Measurements from ENCODE around the gene SYT12. TPM values are rescaled to one million over a fixed set of nuclear protein-coding genes. Genes with fewer than 3 reads are reported as not detected.
"Not testable (repeated sequence)": the region's sequence is repeated elsewhere in the genome, so short reads cannot be mapped to it uniquely, and the experiment has no call there.

The SYT12 gene
- total RNA-seq, 2 experiments from 2014 or later: not detected

DNA sequence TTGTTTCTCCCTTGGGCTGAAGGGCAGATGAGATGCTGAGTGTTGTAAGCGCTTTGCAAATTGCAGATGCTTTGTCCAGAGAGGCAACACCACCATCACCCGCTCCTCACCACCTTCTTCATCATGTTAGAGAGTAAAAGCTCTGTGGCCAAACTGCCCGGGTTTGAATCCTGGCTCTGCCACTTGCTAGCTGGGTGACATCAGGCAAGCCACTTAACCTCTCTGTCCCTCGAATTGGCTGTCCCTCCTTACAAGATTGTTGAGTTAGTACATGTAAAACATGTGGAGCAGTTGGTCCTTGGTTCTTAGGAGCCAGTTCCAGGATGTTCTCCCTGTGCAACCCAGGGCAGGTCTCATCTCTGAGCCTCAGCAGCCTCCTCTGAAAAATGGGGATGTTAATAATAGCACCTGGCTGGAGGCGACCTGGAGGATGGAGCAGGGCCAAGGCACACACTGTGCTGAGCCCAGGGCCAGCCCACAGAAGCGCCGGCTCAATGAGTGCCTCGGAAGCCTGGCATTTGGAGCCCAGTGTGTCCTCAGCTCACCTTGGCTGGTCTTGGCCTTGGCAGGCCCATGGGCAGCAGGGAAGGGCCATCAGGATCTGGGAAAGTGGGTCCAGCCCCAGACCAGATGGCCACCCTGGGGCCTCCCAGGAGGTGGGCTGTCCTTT lies 37.3 kb upstream of the SYT12 start:
- CTCF ChIA-PET: interaction anchor here (0.9 to 1.2 kb wide), 3 partner anchors 10 to 85 kb away, joined by 3 read pairs; no protein-coding TSS in a partner anchor
- no peak overlapping the region for H3K4me3 Mint-ChIP-seq

DNA sequence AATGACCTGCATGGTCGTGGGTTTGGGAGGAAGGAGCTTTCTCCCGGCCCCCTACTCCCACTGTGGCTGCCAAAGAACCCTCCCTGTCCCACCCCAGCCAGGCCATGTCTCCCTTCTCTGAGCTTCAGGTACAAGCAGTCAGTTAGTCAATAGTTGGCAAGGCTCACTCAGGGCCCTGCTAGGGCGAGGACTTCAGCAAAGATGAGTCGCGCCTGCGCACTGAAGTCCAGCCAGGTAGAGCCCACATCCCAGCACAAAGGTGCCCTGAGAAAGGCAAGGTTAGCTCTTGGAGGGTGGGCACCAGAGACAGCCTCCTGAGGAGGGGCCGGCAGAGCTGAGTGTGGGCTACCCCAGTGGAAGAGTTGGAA lies 36.8 kb upstream of the SYT12 start:
- Mint-ChIP-seq H3K4me3 (no peak overlapping the region), H3K27me3 (peaks cover 6% of the 10 kb centered on the region), H3K27ac (no peak overlapping the region), H3K4me1 (peaks cover 8% of the 10 kb centered on the region), H3K9me3 (ENCODE audit: low read depth) (no peaks in the 10 kb centered on the region), H3K36me3 (no peaks in the 10 kb centered on the region)
- CTCF ChIA-PET: interaction anchor here (0.9 kb wide), 2 partner anchors 10 to 12 kb away, joined by 3 read pairs; no protein-coding TSS in a partner anchor
- DNase-seq (no peak), ATAC-seq (no peak)

More for the DNA sequence above, 37.3 kb upstream of the SYT12 start:
- H3K9me3 Mint-ChIP-seq (ENCODE audit: low read depth): no peaks in the 10 kb centered on the region
- no peak for ATAC-seq
- no peak for DNase-seq
- no peak overlapping the region for H3K27ac Mint-ChIP-seq
- H3K27me3 Mint-ChIP-seq: peaks cover 6% of the 10 kb centered on the region
- peaks cover 8% of the 10 kb centered on the region for H3K4me1 Mint-ChIP-seq
- no peaks in the 10 kb centered on the region for H3K36me3 Mint-ChIP-seq

DNA sequence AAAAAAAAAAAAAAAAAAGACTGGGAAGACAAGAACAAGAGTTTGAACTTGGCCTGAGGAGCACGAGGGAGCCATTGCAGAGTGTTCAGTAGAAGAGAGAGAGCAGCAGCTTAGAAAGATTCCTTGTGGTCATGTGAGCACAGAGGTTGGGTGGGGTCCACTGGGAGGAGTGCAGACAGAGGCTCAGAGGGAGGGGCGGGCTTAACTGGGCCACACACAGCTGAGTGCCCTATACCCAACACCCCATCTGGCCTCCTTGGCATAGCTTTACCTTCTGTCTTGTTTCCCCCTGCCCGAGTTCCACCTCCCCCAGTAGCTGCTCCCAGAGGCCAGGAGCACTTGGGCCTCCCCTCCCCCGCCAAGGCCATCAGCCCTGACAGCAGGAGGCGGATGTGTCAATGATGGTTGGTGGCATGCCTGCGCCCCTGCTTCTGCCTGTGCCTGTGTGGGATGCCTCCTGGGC lies 35.7 kb upstream of the SYT12 start:
- CTCF ChIA-PET: no interaction called here
- ATAC-seq (no peak), DNase-seq (no peak)
- peaks cover 5% of the 10 kb centered on the region for H3K4me1 Mint-ChIP-seq
- no peak overlapping the region for H3K4me3 Mint-ChIP-seq
- H3K36me3 Mint-ChIP-seq: no peaks in the 10 kb centered on the region
- peaks cover 9% of the 10 kb centered on the region for H3K27me3 Mint-ChIP-seq
- H3K9me3 Mint-ChIP-seq (ENCODE audit: low read depth): no peaks in the 10 kb centered on the region
- H3K27ac Mint-ChIP-seq: no peak overlapping the region

DNA sequence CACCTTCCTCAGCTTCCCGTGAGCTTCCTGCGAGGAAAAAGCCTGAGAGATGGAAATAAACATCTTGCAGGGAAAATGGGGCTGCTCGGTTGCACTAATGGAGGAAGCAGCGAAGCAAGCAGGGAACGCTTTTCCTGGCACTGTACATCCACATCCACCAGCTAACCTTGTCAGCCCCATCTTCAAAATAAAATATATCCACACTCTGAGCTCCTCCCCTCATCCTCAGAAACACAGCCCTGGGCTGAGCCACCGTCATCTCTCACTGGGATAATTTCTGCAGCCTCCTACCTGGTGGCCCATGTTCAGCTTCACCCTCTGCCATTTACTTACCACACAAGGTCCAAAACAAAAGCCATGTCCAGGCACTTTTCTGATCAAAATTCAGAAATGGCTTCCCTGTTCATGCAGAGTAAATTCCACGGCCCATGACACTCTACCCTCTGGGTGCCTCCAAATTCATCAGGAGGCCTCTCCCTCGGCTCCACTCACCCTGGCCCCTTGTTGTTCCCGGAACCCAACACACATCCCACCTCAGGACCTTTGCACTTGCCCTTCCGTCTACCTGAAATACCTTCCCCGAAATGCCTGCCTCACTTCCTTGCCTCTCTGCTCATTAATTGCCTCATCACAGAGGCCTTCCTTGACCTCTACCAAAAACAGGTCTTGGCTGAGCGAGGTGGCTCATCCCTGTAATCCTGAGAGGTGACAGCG lies 34.9 kb upstream of the SYT12 start:
- Mint-ChIP-seq H3K27me3 (peaks cover 6% of the 10 kb centered on the region), H3K36me3 (no peaks in the 10 kb centered on the region), H3K4me3 (no peak overlapping the region), H3K27ac (no peak overlapping the region), H3K4me1 (peaks cover 3% of the 10 kb centered on the region), H3K9me3 (ENCODE audit: low read depth) (no peaks in the 10 kb centered on the region)
- CTCF ChIA-PET: no interaction called here
- DNase-seq (no peak), ATAC-seq (no peak)

DNA sequence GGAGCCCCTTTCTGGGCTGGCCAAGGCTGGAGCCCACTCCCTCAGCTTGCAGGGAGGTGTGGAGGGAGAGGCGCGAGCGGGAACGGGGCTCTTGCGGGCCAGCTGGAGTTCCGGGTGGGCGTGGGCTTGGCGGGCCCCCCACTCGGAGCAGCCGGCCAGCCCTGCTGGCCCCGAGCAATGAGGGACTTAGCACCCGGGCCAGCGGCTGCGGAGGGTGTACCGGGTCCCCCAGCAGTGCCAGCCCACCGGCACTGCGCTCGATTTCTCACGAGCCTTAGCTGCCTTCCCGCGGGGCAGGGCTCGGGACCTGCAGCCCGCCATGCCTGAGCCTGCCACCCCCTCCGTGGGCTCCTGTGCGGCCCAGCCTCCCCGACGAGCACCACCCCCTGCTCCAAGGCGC lies 34.2 kb upstream of the SYT12 start:
- not testable (repeated sequence) for H3K27ac Mint-ChIP-seq, DNase-seq

DNA sequence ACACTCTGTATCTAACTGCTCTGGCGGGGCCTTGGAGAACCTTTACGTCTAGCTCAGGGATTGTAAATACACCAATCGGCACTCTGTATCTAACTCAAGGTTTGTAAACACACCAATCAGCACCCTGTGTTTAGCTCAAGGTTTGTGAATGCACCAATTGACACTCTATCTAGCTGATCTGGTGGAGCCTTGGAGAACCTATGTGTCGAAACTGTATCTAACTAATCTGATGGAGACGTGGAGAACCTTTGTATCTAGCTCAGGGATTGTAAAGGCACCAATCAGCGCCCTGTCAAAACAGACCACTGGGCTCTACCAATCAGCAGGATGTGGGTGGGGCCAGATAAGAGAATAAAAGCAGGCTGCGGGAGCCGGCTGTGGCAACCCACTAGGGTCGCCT lies 33.6 kb upstream of the SYT12 start:
- not testable (repeated sequence) for DNase-seq; H3K27me3 Mint-ChIP-seq; ATAC-seq; H3K27ac Mint-ChIP-seq; H3K9me3 Mint-ChIP-seq (ENCODE audit: low read depth); H3K4me3 Mint-ChIP-seq; H3K36me3 Mint-ChIP-seq; H3K4me1 Mint-ChIP-seq
- CTCF ChIA-PET: interaction anchor here (1.1 kb wide), 1 partner anchor 51 kb away, joined by 3 read pairs; no protein-coding TSS in a partner anchor

More for the DNA sequence above, 34.2 kb upstream of the SYT12 start:
- not testable (repeated sequence) for ATAC-seq; H3K27me3 Mint-ChIP-seq; H3K9me3 Mint-ChIP-seq (ENCODE audit: low read depth); H3K36me3 Mint-ChIP-seq; H3K4me1 Mint-ChIP-seq; H3K4me3 Mint-ChIP-seq
- CTCF ChIA-PET: interaction anchor here (1.1 kb wide), 1 partner anchor 51 kb away, joined by 3 read pairs; no protein-coding TSS in a partner anchor

DNA sequence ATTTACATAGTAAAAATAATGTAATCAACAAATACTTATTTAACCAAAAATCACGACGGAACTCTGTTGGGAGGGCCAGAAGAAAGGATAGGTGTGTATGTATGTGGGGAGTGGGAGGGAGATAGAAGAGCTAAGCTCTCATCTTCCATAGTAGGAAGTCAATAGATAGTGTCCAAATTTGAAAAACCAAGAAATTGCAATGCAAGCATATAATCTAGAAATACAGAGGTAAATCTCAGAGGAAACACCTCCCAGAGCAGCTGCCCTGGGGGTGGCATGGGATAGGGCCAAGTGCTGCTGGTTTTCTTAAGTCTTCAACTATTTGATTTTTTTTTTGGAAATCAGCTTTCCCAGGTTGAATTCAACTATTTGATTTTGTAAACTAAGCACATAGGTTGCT lies 30.9 kb upstream of the SYT12 start:
- Mint-ChIP-seq H3K36me3 (no peaks in the 10 kb centered on the region), H3K4me3 (no peak overlapping the region), H3K27ac (no peak overlapping the region), H3K27me3 (peaks cover 13% of the 10 kb centered on the region), H3K4me1 (peaks cover 3% of the 10 kb centered on the region), H3K9me3 (ENCODE audit: low read depth) (no peaks in the 10 kb centered on the region)
- DNase-seq: no peak
- no peak for ATAC-seq
- CTCF ChIA-PET: no interaction called here

DNA sequence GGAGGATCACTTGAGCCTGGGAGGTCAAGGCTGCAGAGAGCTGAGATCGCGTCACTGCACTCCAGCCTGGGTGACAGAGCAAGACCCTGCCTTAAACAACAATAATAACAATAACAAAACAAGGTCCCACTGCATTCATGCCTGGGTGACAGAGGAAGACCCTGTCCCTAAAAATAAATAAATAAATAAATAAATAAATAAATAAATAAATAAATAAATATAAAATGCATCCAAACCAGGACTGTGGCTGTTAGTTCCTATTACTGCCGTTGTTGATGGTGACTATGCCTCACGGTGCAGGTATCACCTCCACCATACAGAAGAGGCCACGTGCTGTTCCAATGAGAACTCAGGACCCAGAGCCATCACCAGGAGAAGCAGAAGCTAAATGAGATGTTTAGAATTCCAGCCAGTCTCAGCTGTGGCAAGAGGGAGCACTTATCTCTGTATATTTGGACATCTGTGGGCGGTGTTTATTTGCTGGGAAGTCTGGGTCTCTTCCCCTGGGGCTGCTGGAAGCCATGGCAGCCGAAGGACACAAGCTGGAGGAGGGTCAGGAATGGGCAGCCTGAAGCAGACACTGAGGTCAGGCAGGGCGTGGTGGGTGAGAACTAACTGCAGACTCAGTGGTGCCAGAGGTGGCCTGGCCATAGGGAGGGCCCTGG lies 26.2 kb upstream of the SYT12 start:
- CTCF ChIA-PET: no interaction called here
- no peak for ATAC-seq
- DNase-seq: no peak
- Mint-ChIP-seq H3K4me1 (no peaks in the 10 kb centered on the region), H3K27ac (no peak overlapping the region), H3K36me3 (no peaks in the 10 kb centered on the region), H3K27me3 (peaks cover 16% of the 10 kb centered on the region), H3K9me3 (ENCODE audit: low read depth) (no peaks in the 10 kb centered on the region), H3K4me3 (no peak overlapping the region)

DNA sequence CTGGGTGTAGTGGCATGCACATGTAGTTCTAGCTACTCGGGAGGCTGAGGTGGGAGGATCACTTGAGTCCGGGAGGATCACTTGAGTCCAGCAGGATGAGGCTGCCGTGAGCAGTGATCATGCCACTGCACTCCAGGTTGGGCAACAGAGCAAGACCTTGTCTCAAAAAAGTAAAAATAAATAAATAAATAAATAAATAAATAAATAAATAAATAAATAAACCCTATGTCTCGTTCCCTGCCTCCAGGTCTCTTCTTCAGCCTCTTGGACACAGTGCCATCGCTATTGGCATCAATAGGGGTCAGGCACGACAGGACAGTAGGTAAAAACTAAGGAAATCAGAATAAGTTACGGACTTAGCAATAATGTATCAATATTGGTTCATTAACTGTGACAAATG lies 23.4 kb upstream of the SYT12 start:
- peaks cover 7% of the 10 kb centered on the region for H3K27me3 Mint-ChIP-seq
- H3K27ac Mint-ChIP-seq: no peak overlapping the region
- H3K36me3 Mint-ChIP-seq: no peaks in the 10 kb centered on the region
- no peak for DNase-seq
- H3K4me1 Mint-ChIP-seq: no peaks in the 10 kb centered on the region
- CTCF ChIA-PET: no interaction called here
- ATAC-seq: no peak
- no peaks in the 10 kb centered on the region for H3K9me3 Mint-ChIP-seq (ENCODE audit: low read depth)
- no peak overlapping the region for H3K4me3 Mint-ChIP-seq

DNA sequence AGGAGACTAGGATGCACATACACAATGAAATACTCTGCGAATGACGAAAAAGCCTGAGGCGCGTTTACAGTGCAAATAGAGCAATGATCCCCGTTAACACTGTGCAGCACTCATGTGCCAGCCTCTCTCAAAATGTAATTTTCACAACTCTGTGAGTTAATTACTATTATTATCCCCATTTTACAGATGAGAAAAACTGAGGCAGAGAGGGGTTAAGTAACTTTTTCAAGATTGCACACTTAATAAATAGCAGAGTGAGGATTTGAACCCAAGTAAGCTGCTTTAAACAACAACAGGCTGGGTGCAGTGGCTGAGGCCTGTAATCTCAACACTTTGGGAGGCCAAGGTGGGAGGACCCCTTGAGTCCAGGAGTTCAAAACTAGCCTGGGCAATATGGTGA lies 21.6 kb upstream of the SYT12 start:
- H3K36me3 Mint-ChIP-seq: no peaks in the 10 kb centered on the region
- DNase-seq (no peak), ATAC-seq (no peak)
- CTCF ChIA-PET: no interaction called here
- H3K27me3 Mint-ChIP-seq: peaks cover 7% of the 10 kb centered on the region
- H3K4me1 Mint-ChIP-seq: no peaks in the 10 kb centered on the region
- H3K27ac Mint-ChIP-seq: no peak overlapping the region
- H3K9me3 Mint-ChIP-seq (ENCODE audit: low read depth): peaks cover 1% of the 10 kb centered on the region
- no peak overlapping the region for H3K4me3 Mint-ChIP-seq

DNA sequence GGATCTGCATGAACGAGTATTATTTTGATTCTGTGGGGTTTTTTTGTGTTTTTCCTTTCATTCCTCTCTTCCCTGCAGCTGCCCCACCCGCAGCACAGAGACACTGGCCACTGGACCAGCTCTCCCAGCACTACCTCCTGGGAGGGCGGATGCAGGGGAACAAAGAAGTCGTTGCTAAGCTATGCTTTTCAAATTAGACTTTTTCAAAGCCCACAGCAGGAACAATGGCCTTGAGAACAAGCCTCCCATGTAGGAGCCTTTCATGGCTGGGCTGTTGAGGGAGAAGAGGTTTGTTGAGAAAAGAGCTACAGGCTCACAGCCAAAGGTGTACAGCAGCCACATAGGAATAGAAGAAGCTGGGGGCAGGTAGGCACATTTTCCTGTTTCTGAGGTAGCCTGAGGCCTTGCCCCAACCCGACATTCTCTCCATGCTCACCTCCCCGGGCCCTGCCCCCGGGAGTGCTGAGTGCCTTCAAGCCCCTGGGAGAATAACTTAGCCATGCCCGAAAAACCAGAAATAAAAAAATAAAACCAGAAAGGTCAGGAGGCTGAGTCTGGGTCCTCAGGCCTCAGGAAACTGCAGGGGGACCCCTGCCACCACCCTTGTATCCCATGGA lies 20.5 kb upstream of the SYT12 start:
- H3K27ac Mint-ChIP-seq: no peak overlapping the region
- H3K4me1 Mint-ChIP-seq: no peaks in the 10 kb centered on the region
- ATAC-seq (no peak), DNase-seq (no peak)
- H3K27me3 Mint-ChIP-seq: peaks cover under 1% of the 10 kb centered on the region
- peaks cover 2% of the 10 kb centered on the region for H3K9me3 Mint-ChIP-seq (ENCODE audit: low read depth)
- no peak overlapping the region for H3K4me3 Mint-ChIP-seq
- CTCF ChIA-PET: no interaction called here
- H3K36me3 Mint-ChIP-seq: no peaks in the 10 kb centered on the region

DNA sequence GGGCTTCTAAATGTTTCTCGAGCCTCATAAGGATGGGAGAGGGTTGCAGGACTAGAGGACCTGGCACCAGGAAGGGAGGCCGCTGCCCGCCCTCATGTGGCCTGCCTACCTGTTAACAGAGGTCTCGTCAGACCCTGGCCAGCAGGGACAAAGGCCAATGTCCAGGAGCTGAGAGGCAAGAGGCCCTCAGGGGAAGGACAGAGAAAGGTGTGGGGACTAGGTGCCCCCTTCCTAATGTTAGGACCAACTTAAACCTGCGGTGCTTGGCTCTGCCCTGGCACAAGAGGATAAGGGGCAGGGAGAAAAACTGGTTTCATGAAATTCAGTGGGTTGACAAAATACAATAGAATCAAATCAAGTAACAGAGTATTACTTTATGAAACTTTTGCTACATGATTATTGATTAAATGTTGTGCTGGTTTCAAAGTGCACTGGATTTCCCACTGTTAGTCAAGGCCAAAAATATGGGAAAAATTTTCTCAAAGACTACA lies 20.0 kb upstream of the SYT12 start:
- H3K4me1 Mint-ChIP-seq: no peaks in the 10 kb centered on the region
- DNase-seq: no peak
- no peak overlapping the region for H3K27ac Mint-ChIP-seq
- H3K27me3 Mint-ChIP-seq: no peaks in the 10 kb centered on the region
- CTCF ChIA-PET: no interaction called here
- no peak for ATAC-seq
- no peak overlapping the region for H3K4me3 Mint-ChIP-seq
- H3K9me3 Mint-ChIP-seq (ENCODE audit: low read depth): peaks cover 2% of the 10 kb centered on the region
- H3K36me3 Mint-ChIP-seq: no peaks in the 10 kb centered on the region

DNA sequence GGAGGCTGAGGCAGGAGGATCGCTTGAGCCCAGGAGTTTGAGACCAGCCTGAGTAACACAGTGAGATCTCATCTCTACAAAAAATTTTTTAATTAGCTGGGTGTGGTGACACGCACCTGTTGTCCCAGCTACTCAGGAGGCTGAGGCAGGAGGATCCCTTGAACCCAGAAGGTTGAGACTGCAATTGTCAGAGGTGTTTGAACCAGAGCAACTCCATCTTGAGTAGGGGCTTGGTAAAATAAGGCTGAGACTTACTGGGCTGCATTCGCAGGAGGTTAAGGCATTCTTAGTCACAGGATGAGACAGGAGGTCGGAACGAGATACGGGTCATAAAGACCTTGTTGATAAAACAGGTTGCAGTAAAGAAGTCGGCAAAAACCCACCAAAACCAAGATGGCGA lies 17.7 kb upstream of the SYT12 start:
- CTCF ChIA-PET: interaction anchor here (1.5 kb wide), 1 partner anchor 7 kb away, joined by 3 read pairs; no protein-coding TSS in a partner anchor
- H3K4me3 Mint-ChIP-seq; H3K27me3 Mint-ChIP-seq; H3K36me3 Mint-ChIP-seq; H3K4me1 Mint-ChIP-seq; ATAC-seq; H3K9me3 Mint-ChIP-seq (ENCODE audit: low read depth); DNase-seq; H3K27ac Mint-ChIP-seq: not testable (repeated sequence)
